ENCODE measurements around the gene STIP1.

The STIP1 gene

GRCh38 chr11:64224891-64225607 lies 39.1 kb downstream of the STIP1 start:
- DNase-seq: no peak

DNA sequence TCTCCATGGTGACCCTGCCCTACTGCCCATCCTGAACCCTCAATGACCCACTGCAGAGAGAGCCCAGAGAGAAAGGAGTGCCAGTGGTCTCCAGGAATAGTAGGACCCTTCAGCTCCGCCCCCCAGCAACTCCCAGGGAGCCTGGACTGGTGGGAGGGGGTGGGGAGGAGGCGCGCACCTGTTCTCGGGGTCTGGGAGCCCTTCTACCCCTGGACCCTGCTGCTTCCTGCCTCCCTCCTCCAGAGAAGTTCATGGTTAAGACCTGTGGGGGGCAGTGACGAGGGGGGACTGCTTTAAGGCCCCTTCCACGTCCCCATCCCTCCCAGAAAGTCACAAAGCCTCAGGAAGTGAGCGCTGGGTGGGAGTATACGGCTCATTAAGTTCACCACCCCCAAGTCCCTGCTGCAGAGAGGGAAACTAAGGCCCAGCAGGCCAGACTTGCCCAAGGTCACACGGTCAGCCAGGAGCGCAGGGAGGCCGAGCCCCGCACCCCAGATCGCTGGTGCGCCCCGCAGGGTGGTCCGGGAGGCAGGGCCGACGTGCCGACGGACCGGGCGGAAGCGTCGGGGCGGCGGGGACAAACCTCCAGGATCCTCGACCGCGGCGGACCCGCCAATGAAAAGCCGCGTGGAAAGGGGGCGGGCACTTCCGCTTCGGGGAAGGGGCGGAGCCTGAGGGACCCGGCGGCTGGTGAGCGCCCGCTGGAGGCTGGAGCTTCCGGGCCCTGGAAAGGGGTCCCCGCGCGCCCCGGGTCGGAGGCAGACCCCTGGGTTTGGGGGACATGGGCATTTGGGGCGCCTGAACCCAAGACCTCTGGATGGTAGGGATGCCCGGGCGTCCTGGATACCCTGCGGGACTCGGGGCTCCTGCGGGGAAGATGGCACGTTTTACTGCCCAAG lies 39.9 kb downstream of the STIP1 start, which contains the start of the genes NUDT22 and TRPT1:
TSS of gene NUDT22 (plus strand) at position 667 of the 899 bp plus-strand sequence. CDS start 379 bp downstream, outside the sequence.
TSS of gene TRPT1 (minus strand) at position 579 of the 899 bp plus-strand sequence. CDS start at position 253, 326 bp downstream.
- DNase-seq: peak; percentile 84

GRCh38 chr11:64226507-64227051 lies 40.6 kb downstream of the STIP1 start:
- DNase-seq: peak; percentile 72

GRCh38 chr11:64227405-64227956 lies 41.5 kb downstream of the STIP1 start:
- no peak for DNase-seq

DNA sequence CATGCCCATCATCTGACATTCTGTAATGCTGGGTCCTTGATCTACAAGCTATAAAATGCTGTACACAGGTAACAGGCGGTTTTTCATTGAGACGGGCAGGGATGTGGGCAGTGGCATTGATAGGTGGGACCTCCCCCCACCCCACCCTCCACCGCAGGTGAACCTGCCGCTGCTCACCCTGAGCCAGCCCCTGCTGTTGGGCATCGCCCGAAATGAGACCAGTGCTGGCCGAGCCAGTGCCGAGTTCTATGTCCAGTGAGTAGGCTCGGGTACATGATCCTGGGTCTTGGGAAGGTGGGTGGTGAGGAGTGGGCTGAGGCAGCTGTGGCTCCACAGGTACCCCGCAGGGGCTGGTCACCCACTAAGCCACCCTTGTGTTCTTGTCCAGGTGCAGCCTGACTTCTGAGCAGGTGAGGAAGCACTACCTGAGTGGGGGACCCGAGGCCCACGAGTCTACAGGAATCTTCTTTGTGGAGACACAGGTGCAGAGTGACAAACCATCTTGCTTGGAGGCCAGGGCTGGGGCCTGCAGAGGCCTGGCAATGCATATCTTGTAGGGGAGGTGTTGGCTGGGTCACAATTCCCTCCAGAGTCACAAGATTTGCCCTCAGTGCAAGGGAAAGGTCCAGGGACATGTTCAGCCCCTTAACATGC lies 43.2 kb downstream of the STIP1 start:
- DNase-seq: no peak

DNA sequence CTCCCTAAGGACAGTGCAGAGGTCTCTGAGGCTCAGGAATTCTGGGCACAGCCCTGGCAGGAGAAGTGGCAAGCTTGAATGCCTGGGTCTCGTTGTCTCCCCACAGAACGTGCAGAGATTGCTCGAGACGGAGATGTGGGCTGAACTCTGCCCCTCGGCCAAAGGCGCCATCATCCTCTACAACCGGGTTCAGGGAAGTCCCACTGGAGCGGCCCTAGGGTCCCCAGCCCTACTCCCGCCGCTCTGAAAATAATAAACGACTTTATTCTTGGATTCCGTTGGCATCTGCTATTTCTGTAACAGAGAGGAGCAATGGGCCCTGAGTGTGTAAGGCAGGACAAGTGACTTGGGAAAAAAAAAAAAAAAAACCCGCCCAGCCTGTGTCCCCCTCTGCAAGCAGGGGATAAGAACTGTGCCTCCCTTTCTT lies 43.8 kb downstream of the STIP1 start:
- DNase-seq: no peak

DNA sequence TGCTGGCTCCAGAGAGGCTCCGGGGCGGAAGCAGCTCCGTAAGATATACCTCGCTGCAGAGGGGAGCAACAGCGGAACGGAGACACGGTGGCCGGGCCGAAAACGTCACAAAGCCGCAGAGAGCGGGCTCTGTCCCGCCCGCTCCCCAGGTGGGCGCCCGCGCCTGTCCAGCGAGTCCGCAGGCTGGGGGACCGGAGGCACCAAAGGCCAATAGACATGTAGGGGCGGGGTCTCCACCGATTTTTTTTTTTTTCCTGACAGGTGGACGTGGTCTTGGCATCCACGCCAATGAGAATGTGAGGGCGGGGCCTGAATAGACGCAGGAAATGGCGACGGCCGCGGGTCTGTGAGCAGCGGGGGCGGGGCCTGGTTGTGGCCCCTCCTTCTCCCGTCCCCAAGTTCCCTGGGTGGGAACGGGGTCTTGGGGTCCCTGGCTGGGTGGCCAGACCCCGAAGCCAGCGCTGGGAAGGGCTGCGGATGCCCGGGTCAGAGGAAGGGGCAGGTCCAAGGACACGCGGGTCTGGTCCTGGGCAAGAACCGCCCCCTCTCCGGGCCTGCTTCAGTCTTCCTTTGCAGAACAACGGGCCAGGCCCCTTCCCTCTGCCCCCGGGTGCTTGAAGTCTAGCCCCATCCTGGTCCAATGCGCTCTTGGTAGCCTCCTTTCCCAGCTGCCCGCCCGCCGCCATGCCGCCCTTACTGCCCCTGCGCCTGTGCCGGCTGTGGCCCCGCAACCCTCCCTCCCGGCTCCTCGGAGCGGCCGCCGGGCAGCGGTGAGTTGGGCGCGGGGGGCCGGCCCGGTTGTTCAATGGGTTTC lies 44.4 kb downstream of the STIP1 start, which contains the start of gene DNAJC4:
TSS of gene DNAJC4 (plus strand) at position 378 of the 814 bp plus-strand sequence. CDS start at position 685, 307 bp downstream.
- peak; percentile 99 for DNase-seq

GRCh38 chr11:64230985-64231365 lies 45.0 kb downstream of the STIP1 start:
- DNase-seq: peak; percentile 51

- DNase-seq: no peak
Measured at GRCh38 chr11:64231546-64231945, 45.6 kb downstream of the STIP1 start.

DNA sequence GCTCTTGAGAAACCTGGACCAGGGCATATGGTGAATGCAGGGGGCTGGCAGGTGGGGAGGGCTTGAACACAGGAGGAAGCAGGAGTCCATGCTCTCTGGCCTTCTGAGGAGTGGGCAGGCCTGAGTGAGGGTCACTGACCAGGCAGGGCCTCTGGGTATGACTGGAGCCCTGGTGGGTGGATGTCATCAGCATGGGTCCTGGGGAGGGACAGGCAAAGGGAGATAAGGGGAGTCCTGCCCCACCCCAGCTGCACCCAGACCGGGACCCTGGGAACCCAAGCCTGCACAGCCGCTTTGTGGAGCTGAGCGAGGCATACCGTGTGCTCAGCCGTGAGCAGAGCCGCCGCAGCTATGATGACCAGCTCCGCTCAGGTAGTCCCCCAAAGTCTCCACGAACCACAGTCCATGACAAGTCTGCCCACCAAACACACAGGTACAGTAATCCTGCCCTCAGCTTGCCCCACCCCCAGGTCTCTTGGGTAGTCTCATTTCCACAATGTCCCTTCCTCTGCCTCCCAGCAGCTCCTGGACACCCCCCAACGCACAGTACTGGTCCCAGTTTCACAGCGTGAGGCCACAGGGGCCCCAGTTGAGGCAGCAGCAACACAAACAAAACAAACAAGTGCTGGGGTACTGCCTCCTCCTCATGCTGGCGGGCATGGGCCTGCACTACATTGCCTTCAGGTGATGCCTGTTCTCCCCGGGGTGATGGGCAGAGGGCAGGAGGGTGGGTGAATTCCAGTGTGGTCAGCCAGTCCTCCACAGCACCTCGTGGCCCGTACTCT lies 46.4 kb downstream of the STIP1 start:
- no peak for DNase-seq

DNA sequence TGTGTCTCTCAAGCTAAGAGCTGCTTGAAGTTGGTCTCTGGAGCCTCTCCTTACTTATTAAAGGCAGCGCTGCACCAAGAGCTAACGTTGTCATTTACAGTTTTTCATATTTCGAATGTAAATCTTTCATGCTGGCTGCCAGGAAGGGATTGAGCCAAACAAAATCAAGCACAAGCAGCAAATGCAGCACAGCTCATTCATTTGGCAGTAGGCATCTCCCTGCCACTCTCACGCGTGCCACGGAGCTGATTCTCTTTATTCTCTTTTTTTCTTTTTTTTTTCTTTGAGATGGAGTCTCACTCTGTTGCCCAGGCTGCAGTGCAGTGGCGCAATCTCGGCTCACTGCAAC lies 47.0 kb downstream of the STIP1 start:
- no peak for DNase-seq

DNA sequence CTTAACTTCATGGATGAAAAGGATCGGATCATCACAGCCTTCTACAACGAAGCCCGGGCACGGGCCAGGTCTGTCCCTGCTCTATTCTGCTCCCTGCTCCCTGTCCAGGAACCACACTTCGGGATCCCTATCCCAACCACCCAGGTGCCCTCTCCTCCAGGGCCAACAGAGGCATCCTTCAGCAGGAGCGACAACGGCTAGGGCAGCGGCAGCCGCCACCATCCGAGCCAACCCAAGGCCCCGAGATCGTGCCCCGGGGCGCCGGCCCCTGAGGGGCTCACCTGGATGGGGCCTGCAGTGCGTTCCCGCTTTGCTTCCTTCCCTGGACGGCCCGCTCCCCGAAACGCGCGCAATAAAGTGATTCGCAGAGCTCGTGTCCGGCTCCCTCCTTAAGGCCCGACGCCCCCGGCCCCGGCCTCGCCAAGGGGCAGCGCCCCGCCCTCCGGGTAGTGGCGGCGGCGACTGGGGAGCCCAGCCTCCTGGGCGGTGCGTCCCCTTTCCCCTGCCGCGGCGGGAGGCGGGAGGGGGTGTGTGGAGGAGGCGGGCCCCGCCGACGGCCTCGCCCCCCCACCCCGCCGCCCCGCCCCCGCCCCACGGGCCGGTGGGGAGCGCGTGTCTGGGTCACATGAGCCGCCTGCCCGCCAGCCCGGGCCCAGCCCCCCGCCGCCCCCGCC lies 48.1 kb downstream of the STIP1 start, which contains the start of gene VEGFB:
TSS of gene VEGFB (plus strand) at position 672 of the 674 bp plus-strand sequence. CDS start 250 bp downstream, outside the sequence.
- peak; percentile 83 for DNase-seq

DNA sequence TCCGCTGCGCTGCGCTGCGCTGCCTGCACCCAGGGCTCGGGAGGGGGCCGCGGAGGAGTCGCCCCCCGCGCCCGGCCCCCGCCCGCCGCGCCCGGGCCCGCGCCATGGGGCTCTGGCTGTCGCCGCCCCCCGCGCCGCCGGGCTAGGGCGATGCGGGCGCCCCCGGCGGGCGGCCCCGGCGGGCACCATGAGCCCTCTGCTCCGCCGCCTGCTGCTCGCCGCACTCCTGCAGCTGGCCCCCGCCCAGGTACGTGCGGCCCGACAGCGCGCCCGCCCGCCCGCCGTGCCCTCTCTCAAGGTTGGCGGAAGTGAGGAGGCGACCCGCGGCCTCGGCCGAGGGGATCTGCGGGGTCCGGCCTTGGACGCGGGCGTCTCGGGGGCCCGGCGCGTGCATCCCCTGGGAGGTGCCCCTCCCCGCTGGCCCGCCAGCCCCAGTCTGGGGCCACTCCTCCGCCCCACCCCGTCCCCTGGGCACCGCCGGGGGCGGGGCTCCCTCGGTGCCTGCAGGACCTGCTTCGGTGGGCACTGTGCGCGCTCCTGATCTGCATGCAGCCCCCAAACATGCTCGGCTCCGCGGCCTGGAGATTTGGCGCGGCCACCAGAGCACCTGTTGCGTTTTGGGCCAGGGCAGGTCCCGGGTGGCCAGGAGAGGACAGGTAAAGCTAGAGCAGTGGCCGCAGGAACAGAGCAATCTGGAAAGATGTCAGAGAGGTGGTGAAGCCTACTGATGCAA lies 48.8 kb downstream of the STIP1 start:
- DNase-seq: peak; percentile 63

DNA sequence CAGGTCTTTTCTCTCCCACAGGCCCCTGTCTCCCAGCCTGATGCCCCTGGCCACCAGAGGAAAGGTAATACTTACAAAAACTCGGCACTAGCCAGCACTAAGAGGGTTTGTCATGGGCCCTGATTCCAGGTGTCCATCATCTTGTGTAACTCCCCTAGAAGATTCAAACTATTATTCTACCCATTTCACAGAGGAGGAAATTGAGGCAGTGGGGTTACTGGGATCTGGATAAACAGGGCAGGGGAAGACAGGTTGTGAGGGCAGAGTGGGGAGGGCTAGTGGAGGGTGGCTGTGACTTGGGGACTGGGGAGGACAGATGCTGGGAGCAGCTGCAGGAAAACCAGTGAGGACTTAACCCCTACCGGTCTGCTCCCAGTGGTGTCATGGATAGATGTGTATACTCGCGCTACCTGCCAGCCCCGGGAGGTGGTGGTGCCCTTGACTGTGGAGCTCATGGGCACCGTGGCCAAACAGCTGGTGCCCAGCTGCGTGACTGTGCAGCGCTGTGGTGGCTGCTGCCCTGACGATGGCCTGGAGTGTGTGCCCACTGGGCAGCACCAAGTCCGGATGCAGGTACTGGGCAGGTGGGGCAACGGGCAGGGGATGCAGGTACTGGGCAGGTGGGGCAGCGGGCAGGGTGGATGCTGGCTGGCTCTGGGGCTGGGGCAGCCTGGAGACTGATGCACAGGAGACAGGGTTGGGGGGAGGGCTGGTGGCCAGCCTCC lies 49.6 kb downstream of the STIP1 start:
- no peak for DNase-seq

DNA sequence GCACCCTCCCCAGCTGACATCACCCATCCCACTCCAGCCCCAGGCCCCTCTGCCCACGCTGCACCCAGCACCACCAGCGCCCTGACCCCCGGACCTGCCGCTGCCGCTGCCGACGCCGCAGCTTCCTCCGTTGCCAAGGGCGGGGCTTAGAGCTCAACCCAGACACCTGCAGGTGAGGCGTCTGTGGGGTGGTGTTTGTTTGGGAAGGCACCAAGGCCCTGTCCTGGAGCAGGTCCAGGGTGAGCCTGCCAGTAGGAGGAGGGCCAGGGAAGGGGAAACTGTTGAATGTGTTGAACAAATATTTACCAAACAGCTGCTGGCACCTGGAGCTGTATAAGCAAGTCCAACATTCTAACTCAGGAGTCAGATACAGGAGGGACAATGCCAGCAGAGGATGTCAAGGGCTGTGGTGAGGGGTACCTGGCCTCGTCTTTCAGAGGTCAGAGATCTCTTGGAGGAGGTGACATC lies 51.5 kb downstream of the STIP1 start:
- peak; percentile 96 for DNase-seq

DNA sequence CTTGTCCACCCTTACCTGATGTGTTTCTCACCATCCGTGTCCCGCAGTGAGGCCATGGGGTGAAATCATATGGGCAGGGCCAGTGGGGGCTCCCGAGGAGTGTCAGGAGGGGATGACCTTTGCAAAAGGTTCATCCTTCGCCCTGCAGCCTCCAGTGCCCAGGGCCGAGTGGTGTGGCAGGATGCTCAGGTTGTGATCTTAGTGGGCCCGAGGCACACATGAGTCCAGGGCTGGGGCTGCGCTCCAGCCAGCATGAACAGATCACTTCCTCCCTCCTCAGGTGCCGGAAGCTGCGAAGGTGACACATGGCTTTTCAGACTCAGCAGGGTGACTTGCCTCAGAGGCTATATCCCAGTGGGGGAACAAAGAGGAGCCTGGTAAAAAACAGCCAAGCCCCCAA lies 52.1 kb downstream of the STIP1 start:
- peak; percentile 59 for DNase-seq

DNA sequence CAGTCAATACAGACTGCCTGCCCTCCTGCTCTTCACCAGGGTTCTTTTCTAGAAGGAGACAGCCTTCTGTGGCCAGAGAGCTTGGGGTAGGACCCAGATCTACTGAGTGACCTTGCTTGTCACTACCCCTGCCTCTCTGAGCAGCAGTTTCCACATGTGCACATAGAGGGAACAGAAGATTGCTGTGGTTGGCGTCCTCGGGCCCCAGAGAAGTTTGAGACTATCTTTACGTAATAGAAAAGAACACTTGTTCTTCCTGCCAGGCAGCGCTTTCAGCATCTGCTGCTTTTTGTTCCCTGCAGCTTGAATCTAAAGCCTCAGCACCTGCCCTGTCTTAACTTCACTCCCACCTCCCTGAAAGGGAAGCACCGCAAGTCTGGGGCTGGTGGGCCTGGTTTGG lies 53.0 kb downstream of the STIP1 start:
- DNase-seq: no peak

- DNase-seq: peak; percentile 46
Measured at GRCh38 chr11:64239662-64240434, 53.9 kb downstream of the STIP1 start.

All from NCI-H146 (cell line).